GM12801 (cell line): ENCODE data around the gene CD209.

ENCODE experiments used
- CTCF ChIP-seq: IDR thresholded peaks from one replicate; pipeline ENCODE4 v1.5.1; 2011; ENCODE audit warnings: control low read depth; ENCODE audit not compliant: insufficient read length; ENCODE audit errors: extremely low read depth

The CD209 gene

GRCh38 chr19:7748171-7748570, 837 bp upstream of the CD209 start:
- no peak for TF ChIP-seq CTCF

DNA sequence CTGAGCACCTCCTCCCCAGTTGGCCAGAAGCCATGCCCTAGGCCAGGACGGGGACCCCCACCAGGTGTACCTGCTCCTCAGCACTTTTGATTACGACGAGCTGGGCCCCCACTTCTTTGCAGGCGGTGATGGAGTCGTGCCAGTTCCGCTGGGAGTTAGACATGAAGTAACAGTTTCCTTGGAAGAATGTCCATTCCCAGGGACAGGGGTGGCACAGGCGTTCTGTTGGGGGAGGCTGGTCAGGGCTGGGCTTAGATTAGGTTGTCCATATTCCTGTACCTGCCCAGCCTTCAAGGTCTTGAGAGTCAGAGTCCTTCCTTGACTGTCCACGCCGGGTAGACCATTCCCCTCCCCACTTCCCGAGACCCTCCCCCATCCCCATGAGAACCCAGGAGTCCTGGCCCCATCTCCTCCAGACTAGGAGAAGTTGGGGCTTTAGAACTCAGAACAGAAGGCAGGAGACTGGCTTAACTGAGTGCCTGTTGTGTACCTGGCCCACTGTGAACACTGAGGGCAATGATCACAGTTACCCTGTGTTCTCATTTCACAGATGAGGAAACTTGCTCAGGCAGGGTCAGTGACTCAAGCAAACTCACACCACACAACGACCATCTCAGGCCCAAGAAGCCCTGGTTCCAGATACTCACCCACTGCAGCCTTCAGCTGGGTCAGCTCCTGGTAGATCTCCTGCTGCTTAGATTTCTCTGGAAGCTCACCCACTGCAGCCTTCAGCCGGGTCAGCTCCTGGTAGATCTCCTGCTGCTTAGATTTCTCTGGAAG, 2.3 kb downstream of the CD209 start:
- no peak for TF ChIP-seq CTCF

DNA sequence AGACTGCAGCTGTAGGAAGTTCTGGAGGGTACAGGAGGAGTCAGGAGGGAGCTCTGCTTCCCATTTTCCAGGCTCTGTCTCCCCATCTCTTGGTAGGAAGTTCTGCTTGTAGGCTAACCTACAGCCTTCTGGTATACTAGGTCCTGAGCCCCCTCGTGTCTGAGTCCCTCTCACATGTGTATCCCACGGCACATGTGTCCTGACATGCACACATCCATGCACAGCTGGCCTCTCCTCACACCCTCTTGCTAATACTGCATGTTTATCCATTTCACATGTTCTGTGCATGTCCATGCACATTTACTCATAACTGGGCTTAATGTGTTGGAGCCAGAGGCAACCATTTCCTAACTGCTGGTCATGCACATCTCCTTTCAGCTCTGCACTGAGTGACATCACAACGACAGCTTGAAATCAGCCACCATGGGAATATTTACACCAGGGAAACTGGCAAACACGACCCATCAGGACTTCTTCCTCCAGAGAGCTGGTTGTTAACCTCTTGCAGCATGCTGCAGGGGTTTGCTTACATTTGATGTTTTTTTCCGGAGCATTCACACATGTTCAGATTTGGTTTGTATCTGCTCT, 3.0 kb downstream of the CD209 start:
- no peak for TF ChIP-seq CTCF

GRCh38 chr19:7743425-7743841, 3.9 kb downstream of the CD209 start:
- TF ChIP-seq CTCF = no peak

GRCh38 chr19:7742991-7743390, 4.3 kb downstream of the CD209 start:
- TF ChIP-seq CTCF = no peak

GRCh38 chr19:7742575-7742974, 4.8 kb downstream of the CD209 start:
- no peak for TF ChIP-seq CTCF

- TF ChIP-seq CTCF = no peak
These were observed 6.7 kb downstream of the CD209 start for GRCh38 chr19:7740682-7741054.
